HCT116 (cell line): ENCODE measurements around the gene GOLGA6L22. TPM values are rescaled to one million over a fixed set of nuclear protein-coding genes. Genes with fewer than 3 reads are reported as not detected.
"Not testable (repeated sequence)": the region's sequence is repeated elsewhere in the genome, so short reads cannot be mapped to it uniquely, and the experiment has no call there.

Experiments
- ATAC-seq: fragments of 200-7000 bp; cut with Tn5 transposase; 2 replicates; pipeline ENCODE4 v1.9.1; 2020; ENCODE audit warnings: mild to moderate bottlenecking, moderate library complexity
- BruUV-seq: library from RNA; stranded (reverse); fragments of 400-500 nt; replicated peaks from 2 replicates; lab custom pipeline; 2021; lab: Mats Ljungman, UMichigan
- CTCF ChIA-PET: fragments of 300-600 bp; sonication (Branson Sonifier 250); formaldehyde crosslinking; loops from one replicate; lab custom pipeline; 2021; ENCODE audit warnings: antibody characterized with exemption; lab: Charles Lee
- POLR2A ChIA-PET: fragments of 300-600, 350-600 bp; sonication (Branson Sonifier 250); formaldehyde crosslinking; loops from one replicate; lab custom pipeline; 2021; ENCODE audit warnings: antibody characterized with exemption; lab: Charles Lee
- RAD21 ChIA-PET, 2 experiments: fragments of 300-600 bp; sonication (Branson Sonifier 250); formaldehyde crosslinking; loops; one replicate each; lab custom pipeline; 2023; ENCODE audit warnings: low total read pairs in 2 of 2; ENCODE audit not compliant: uncharacterized antibody in 2 of 2, unreplicated experiment in 2 of 2, low non-redundant PET in 1 of 2; lab: Charles Lee
- DNase-seq: peaks from one replicate; pipeline ENCODE4 v3.0.0-alpha.2; 2010; ENCODE audit warnings: low read depth, low spot score
- H2AFZ ChIP-seq: fragments of 200-600 bp; shearing (Covaris generic), sonication (generic); 2 replicates; pipeline ENCODE4 v1.6.1; 2017; ENCODE audit warnings: low read depth, mixed run types, mixed read lengths, antibody characterized with exemption, low read length; ENCODE audit not compliant: poor library complexity, severe bottlenecking
- H3K27ac ChIP-seq: 2 replicates; pipeline ENCODE4 v1.5.1; 2012; ENCODE audit warnings: low read depth, low read length
- H3K27me3 ChIP-seq: fragments of 200-600 bp; sonication (generic); 2 replicates; pipeline ENCODE4 v1.6.1; 2016; ENCODE audit warnings: mixed run types, low read length, mixed read lengths; ENCODE audit not compliant: insufficient read depth
- H3K36me3 ChIP-seq, 2 experiments: fragments of 200-500 bp in 1 of 2; fragments of 200-600 bp in 1 of 2; sonication (Bioruptor generic) in 1 of 2; sonication (generic) in 1 of 2; 2 replicates each; pipeline versions ENCODE4 v1.5.1 to v1.6.1; 2014 to 2016; ENCODE audit warnings: low read length in 2 of 2, inconsistent platforms in 1 of 2, mixed read lengths in 1 of 2, mixed run types in 1 of 2; ENCODE audit not compliant: insufficient read depth in 2 of 2, control insufficient read depth in 1 of 2
- H3K4me1 ChIP-seq, 2 experiments: fragments of 200-600 bp in 1 of 2; sonication (generic) in 1 of 2; 2 replicates each; pipeline versions ENCODE4 v1.5.1 to v1.6.1; 2012 to 2017; ENCODE audit warnings: low read length in 2 of 2, inconsistent platforms in 1 of 2, mild to moderate bottlenecking in 1 of 2, mixed read lengths in 1 of 2, mixed run types in 1 of 2, moderate library complexity in 1 of 2; ENCODE audit not compliant: insufficient read depth in 2 of 2, control insufficient read depth in 1 of 2
- H3K4me2 ChIP-seq: fragments of 200-600 bp; sonication (generic); 2 replicates; pipeline ENCODE4 v1.6.1; 2017; ENCODE audit warnings: mixed run types, low read length, mixed read lengths
- H3K4me3 ChIP-seq, 2 experiments: fragments of 200-600 bp in 1 of 2; sonication (generic) in 1 of 2; replicated peaks in 1 of 2; 2 replicates each; pipeline ENCODE4 v1.5.1; 2011 to 2016; ENCODE audit warnings: low read length in 2 of 2, control low read depth in 1 of 2, low read depth in 1 of 2, mild to moderate bottlenecking in 1 of 2, mixed read lengths in 1 of 2, mixed run types in 1 of 2
- H3K79me2 ChIP-seq: fragments of 200-600 bp; sonication (generic); 2 replicates; pipeline ENCODE4 v1.6.1; 2017; ENCODE audit warnings: mild to moderate bottlenecking, mixed run types, low read length, moderate library complexity, mixed read lengths; ENCODE audit not compliant: insufficient read depth
- H3K9ac ChIP-seq: fragments of 200-600 bp; sonication (generic); 2 replicates; pipeline ENCODE4 v1.6.1; 2016; ENCODE audit warnings: low read length, mixed read lengths
- H3K9me2 ChIP-seq: fragments of 200-600 bp; sonication (generic), shearing (Covaris generic); 2 replicates; pipeline ENCODE4 v1.6.1; 2017; ENCODE audit warnings: mixed run types, mild to moderate bottlenecking, moderate library complexity; ENCODE audit not compliant: insufficient read depth
- H3K9me3 ChIP-seq, 2 experiments: fragments of 200-500 bp in 1 of 2; fragments of 200-600 bp in 1 of 2; sonication (Bioruptor generic) in 1 of 2; sonication (generic) in 1 of 2; 2 replicates each; pipeline ENCODE4 v1.6.1; 2014 to 2017; ENCODE audit warnings: low read length in 2 of 2, mixed read lengths in 2 of 2, inconsistent platforms in 1 of 2, low read depth in 1 of 2, mild to moderate bottlenecking in 1 of 2, mixed run types in 1 of 2, moderate library complexity in 1 of 2; ENCODE audit not compliant: control insufficient read depth in 1 of 2, insufficient read depth in 1 of 2
- H4K20me1 ChIP-seq: fragments of 200-600 bp; sonication (generic), shearing (Covaris generic); 2 replicates; pipeline ENCODE4 v1.6.1; 2017; ENCODE audit warnings: mixed run types, mild to moderate bottlenecking, moderate library complexity; ENCODE audit not compliant: insufficient read depth
- intact Hi-C: fragments of 100-400 bp; cut with micrococcal nuclease; formaldehyde crosslinking; loops from 2 replicates; pipeline ENCODE4 v1.10.0; 2022
- total RNA-seq: library from RNA; stranded (reverse); gene quantifications from one replicate; pipeline ENCODE4 v1.2.1, GENCODE V29; 2021; ENCODE audit not compliant: unreplicated experiment

Gene GOLGA6L22
- total RNA-seq, 1 experiment from 2014 or later, result not detected

DNA sequence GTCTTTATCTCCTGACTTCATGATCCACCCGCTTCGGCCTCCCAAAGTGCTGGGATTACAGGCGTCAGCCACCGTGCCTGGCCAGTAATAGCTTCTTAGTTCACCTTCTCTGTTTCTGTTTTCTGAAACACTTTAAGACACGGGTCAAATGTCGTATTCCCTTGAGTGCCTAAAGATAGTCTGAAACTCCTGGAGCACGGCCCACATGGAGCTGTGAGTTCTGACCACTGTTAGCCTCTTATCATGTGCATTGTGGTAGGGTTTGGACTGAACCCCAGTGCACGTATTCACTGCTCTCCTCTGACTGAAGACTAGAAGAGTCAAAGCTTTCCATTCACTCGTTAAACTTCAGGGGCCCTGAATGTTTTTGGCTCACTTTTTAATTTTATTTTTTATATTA, 48.3 kb downstream of the GOLGA6L22 start:
- H3K9ac ChIP-seq, result not testable (repeated sequence)

DNA sequence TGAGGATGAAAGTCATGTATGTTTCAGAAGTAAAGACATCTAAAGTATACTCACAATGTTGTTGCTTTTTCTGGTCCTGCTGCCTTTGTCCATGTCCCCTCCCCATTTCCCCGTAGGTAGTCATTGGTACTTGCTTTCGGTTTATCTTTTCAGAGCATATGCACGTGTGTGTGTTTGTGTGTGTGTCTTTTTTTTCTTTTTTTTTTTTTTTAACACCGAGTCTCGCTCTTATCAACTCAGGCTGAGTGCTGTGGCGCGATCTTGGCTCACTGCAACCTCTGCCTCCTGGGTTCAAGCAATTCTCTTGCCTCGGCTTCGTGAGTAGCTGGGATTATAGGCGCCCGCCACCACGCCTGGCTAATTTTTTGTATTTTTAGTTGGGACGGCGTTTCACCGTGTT, 57.4 kb downstream of the GOLGA6L22 start:
- H3K4me3 ChIP-seq, H3K27me3 ChIP-seq, intact Hi-C loops, H3K36me3 ChIP-seq, BruUV-seq, H2AFZ ChIP-seq, H3K79me2 ChIP-seq, H3K4me1 ChIP-seq, H3K9me2 ChIP-seq, H3K4me2 ChIP-seq, RAD21 ChIA-PET, POLR2A ChIA-PET, ATAC-seq, H4K20me1 ChIP-seq, H3K27ac ChIP-seq, DNase-seq, H3K9me3 ChIP-seq, H3K9ac ChIP-seq, CTCF ChIA-PET: not testable (repeated sequence)

More for the DNA sequence above, 48.3 kb downstream of the GOLGA6L22 start:
- H3K4me3 ChIP-seq, RAD21 ChIA-PET, DNase-seq, H3K27me3 ChIP-seq, ATAC-seq, POLR2A ChIA-PET, H3K4me2 ChIP-seq, H4K20me1 ChIP-seq, H3K79me2 ChIP-seq, H3K4me1 ChIP-seq, H3K36me3 ChIP-seq, BruUV-seq, H2AFZ ChIP-seq, H3K9me3 ChIP-seq, H3K27ac ChIP-seq, H3K9me2 ChIP-seq, intact Hi-C loops, CTCF ChIA-PET: not testable (repeated sequence)
